T-cell (primary cell): ENCODE data around the gene SLC9A9. TPM values are rescaled to one million over a fixed set of nuclear protein-coding genes. Genes with fewer than 3 reads are reported as not detected.
A peak's percentile ranks its signal among the peaks of the same experiment; 100 is the strongest.

Source experiments
- ATAC-seq, 4 experiments: fragments of 200-7000 bp in 3 of 4; fragments of 150-1000 bp in 1 of 4; cut with Tn5 transposase; replicated peaks in 1 of 4; 1 replicate in 3 of 4; 2 replicates in 1 of 4; pipeline ENCODE4 v1.10.0; 2021; ENCODE audit warnings: moderate library complexity in 3 of 4, mild to moderate bottlenecking in 2 of 4, moderate number of reproducible peaks in 1 of 4
- CTCF ChIA-PET, 2 donors: fragments of 300-600 bp; sonication (Branson Sonifier 250); formaldehyde crosslinking; loops; one replicate each; lab custom pipeline; 2022; ENCODE audit warnings: antibody characterized with exemption in 2 of 2; lab: Charles Lee
- POLR2A ChIA-PET, 2 donors: fragments of 300-600 bp; sonication (Branson Sonifier 250); formaldehyde crosslinking; loops; one replicate each; lab custom pipeline; 2022; ENCODE audit warnings: antibody characterized with exemption in 2 of 2; lab: Charles Lee
- DNase-seq, 35 experiments: peaks; one replicate each; pipeline versions ENCODE4 v3.0.0 to v3.0.0-alpha.2; 2013 to 2023
- H3K27ac ChIP-seq: one replicate; pipeline ENCODE4 v1.5.1; 2013; ENCODE audit warnings: low read length
- H3K27me3 ChIP-seq, 2 experiments: replicated peaks in 1 of 2; 1 replicate in 1 of 2; 2 replicates in 1 of 2; pipeline versions ENCODE4 v1.6.1 to v1.7.0; 2013; ENCODE audit warnings: low read length in 1 of 2, mixed read lengths in 1 of 2; ENCODE audit not compliant: control insufficient read depth in 2 of 2, insufficient read depth in 2 of 2; ENCODE audit errors: extremely low read depth in 1 of 2
- H3K36me3 ChIP-seq, 2 donors: 1 replicate in 1 of 2; 2 replicates in 1 of 2; pipeline versions ENCODE4 v1.6.1 to v1.7.0; 2013; ENCODE audit warnings: low read length in 1 of 2; ENCODE audit not compliant: control insufficient read depth in 2 of 2, insufficient read depth in 1 of 2; ENCODE audit errors: extremely low read depth in 1 of 2
- H3K4me1 ChIP-seq, 2 experiments: 1 replicate in 1 of 2; 2 replicates in 1 of 2; pipeline versions ENCODE4 v1.6.1 to v1.7.0; 2013; ENCODE audit warnings: low read length in 2 of 2, mixed read lengths in 1 of 2; ENCODE audit not compliant: insufficient read depth in 2 of 2, control insufficient read depth in 1 of 2; ENCODE audit errors: extremely low read depth in 1 of 2
- H3K4me3 ChIP-seq, 2 donors: 1 replicate in 1 of 2; 2 replicates in 1 of 2; pipeline versions ENCODE4 v1.5.1 to v1.7.0; 2013; ENCODE audit warnings: mild to moderate bottlenecking in 2 of 2, low read length in 1 of 2, moderate library complexity in 1 of 2; ENCODE audit not compliant: control insufficient read depth in 1 of 2; ENCODE audit errors: extremely low read depth in 1 of 2
- H3K9me3 ChIP-seq: 2 replicates; pipeline ENCODE4 v1.7.0; 2013
- H3K27ac Mint-ChIP-seq, 2 donors: one replicate each; pipeline ENCODE4 v1.8.0; 2020 to 2021; ENCODE audit warnings: mild to moderate bottlenecking in 2 of 2, mixed read lengths in 2 of 2
- H3K27me3 Mint-ChIP-seq, 2 donors: one replicate each; pipeline ENCODE4 v1.8.0; 2021 to 2022; ENCODE audit warnings: mixed read lengths in 2 of 2
- H3K36me3 Mint-ChIP-seq: one replicate; pipeline ENCODE4 v1.8.0; 2021; ENCODE audit warnings: mixed read lengths
- H3K4me1 Mint-ChIP-seq, 3 donors: one replicate each; pipeline ENCODE4 v1.8.0; 2020 to 2022; ENCODE audit warnings: mixed read lengths in 3 of 3, mild to moderate bottlenecking in 1 of 3
- H3K4me3 Mint-ChIP-seq, 3 donors: one replicate each; pipeline ENCODE4 v1.8.0; 2020 to 2022; ENCODE audit warnings: mild to moderate bottlenecking in 3 of 3, mixed read lengths in 3 of 3, moderate library complexity in 3 of 3
- H3K9me3 Mint-ChIP-seq, 3 donors: one replicate each; pipeline ENCODE4 v1.8.0; 2020 to 2022; ENCODE audit warnings: mixed read lengths in 3 of 3
- WGBS: methylation state at CpG from one replicate; pipeline ENCODE4 v1.1.5; 2013; ENCODE audit warnings: missing lambda C conversion rate; ENCODE audit not compliant: insufficient coverage; 5-methylcytosine and 5-hydroxymethylcytosine counted together
- total RNA-seq, 35 experiments: library from RNA in 6 of 35; stranded (reverse) in 6 of 35; fragments of 120-200 nt in 1 of 35; gene quantifications; one replicate each; pipeline versions ENCODE4 v1.2.1 to v1.2.4 and lab custom pipeline; 2013 to 2026

SLC9A9 gene
- total RNA-seq, 5 donors from 2014 or later (not counting 1 experiment from before 2014, with no cell fraction given) = 11.2 to 36.8 (median 17.8) TPM

- Mint-ChIP-seq H3K27ac (no peak overlapping the region), H3K9me3 (no peaks in the 10 kb centered on the region), H3K4me3 (no peak overlapping the region), H3K36me3 (peaks cover 10% of the 10 kb centered on the region), H3K27me3 (no peaks in the 10 kb centered on the region), H3K4me1 (peaks cover 0 to 5% (median 0%) of the 10 kb centered on the region in 3 donors)
- H3K9me3 ChIP-seq = no peaks in the 10 kb centered on the region
- no CpG with 5 or more reads among the region's 1 CpG for WGBS
- no peak overlapping the region for H3K27ac ChIP-seq
- no peaks in the 10 kb centered on the region for H3K4me1 ChIP-seq
- no peaks in the 10 kb centered on the region for H3K27me3 ChIP-seq
- CTCF ChIA-PET = no interaction called here
- H3K4me3 ChIP-seq = no peak overlapping the region
- DNase-seq = no peak
- ATAC-seq = no peak
- POLR2A ChIA-PET = no interaction called here
- H3K36me3 ChIP-seq = no peaks in the 10 kb centered on the region
These were observed 78.7 kb downstream of the SLC9A9 start for GRCh38 chr3:143769616-143770015.

- no CpG with 5 or more reads among the region's 1 CpG for WGBS
- Histone ChIP-seq H3K4me1 (peaks cover 0 to 2% of the 10 kb centered on the region in 2 experiments), H3K27me3 (no peaks in the 10 kb centered on the region), H3K9me3 (no peaks in the 10 kb centered on the region), H3K27ac (no peak overlapping the region), H3K4me3 (no peak overlapping the region), H3K36me3 (no peaks in the 10 kb centered on the region)
- no peak overlapping the region for H3K4me3 Mint-ChIP-seq
- ChIA-PET POLR2A (no interaction called here), CTCF (no interaction called here)
- H3K9me3 Mint-ChIP-seq = no peaks in the 10 kb centered on the region
- H3K4me1 Mint-ChIP-seq = peaks cover 17 to 21% (median 18%) of the 10 kb centered on the region in 3 donors
- DNase-seq (no peak), ATAC-seq (no peak)
- no peak overlapping the region for H3K27ac Mint-ChIP-seq
- H3K27me3 Mint-ChIP-seq = no peaks in the 10 kb centered on the region
- peaks cover 8% of the 10 kb centered on the region for H3K36me3 Mint-ChIP-seq
These were observed 83.4 kb downstream of the SLC9A9 start for GRCh38 chr3:143764840-143765239.

GRCh38 chr3:143763564-143764162, 84.6 kb downstream of the SLC9A9 start:
- no peaks in the 10 kb centered on the region for H3K27me3 Mint-ChIP-seq
- Histone ChIP-seq H3K4me1 (peaks cover 2 to 5% of the 10 kb centered on the region in 2 experiments), H3K27me3 (no peaks in the 10 kb centered on the region), H3K27ac (no peak overlapping the region), H3K4me3 (no peak overlapping the region), H3K9me3 (no peaks in the 10 kb centered on the region), H3K36me3 (no peaks in the 10 kb centered on the region)
- DNase-seq = peak in 1 of 35 experiments; percentile 37
- ChIA-PET POLR2A (interaction anchor here in 1 of 2 donors (0.6 kb wide), 1 partner anchor 65 kb away, joined by 3 read pairs; no protein-coding TSS in a partner anchor), CTCF (interaction anchor here (0.6 to 1.2 kb wide), 6 partner anchors 11 to 1028 kb away, joined by 3 to 5 read pairs (median 3); no protein-coding TSS in a partner anchor)
- H3K9me3 Mint-ChIP-seq = no peaks in the 10 kb centered on the region
- peaks cover 8% of the 10 kb centered on the region for H3K36me3 Mint-ChIP-seq
- H3K4me3 Mint-ChIP-seq = no peak overlapping the region
- no peak for ATAC-seq
- no peak overlapping the region for H3K27ac Mint-ChIP-seq
- H3K4me1 Mint-ChIP-seq = peaks cover 26 to 32% (median 28%) of the 10 kb centered on the region in 3 donors

GRCh38 chr3:143757691-143758090, 90.6 kb downstream of the SLC9A9 start:
- peaks cover 2% of the 10 kb centered on the region for H3K36me3 Mint-ChIP-seq
- CTCF ChIA-PET = no interaction called here
- no peak for ATAC-seq
- POLR2A ChIA-PET = no interaction called here
- no peak overlapping the region for H3K27ac ChIP-seq
- H3K27me3 ChIP-seq = no peaks in the 10 kb centered on the region
- peaks cover 11 to 34% of the 10 kb centered on the region in 2 experiments for H3K4me1 ChIP-seq
- WGBS = no CpG with 5 or more reads among the region's 4 CpGs
- H3K27ac Mint-ChIP-seq = peak overlapping the region; percentile 50 to 59
- H3K4me3 Mint-ChIP-seq = peak overlapping the region in 1 of 3 donors; percentile 9
- peaks cover 51 to 63% (median 60%) of the 10 kb centered on the region in 3 donors for H3K4me1 Mint-ChIP-seq
- H3K9me3 Mint-ChIP-seq = no peaks in the 10 kb centered on the region
- no peaks in the 10 kb centered on the region for H3K36me3 ChIP-seq
- no peak overlapping the region for H3K4me3 ChIP-seq
- H3K27me3 Mint-ChIP-seq = no peaks in the 10 kb centered on the region
- DNase-seq = no peak
- H3K9me3 ChIP-seq = no peaks in the 10 kb centered on the region

GRCh38 chr3:143755978-143756377, 92.3 kb downstream of the SLC9A9 start:
- no peak overlapping the region for H3K4me3 Mint-ChIP-seq
- no peaks in the 10 kb centered on the region for H3K27me3 ChIP-seq
- H3K36me3 ChIP-seq = no peaks in the 10 kb centered on the region
- 40% methylated on average over 1 of the region's 2 CpGs for WGBS
- CTCF ChIA-PET = no interaction called here
- H3K9me3 ChIP-seq = no peaks in the 10 kb centered on the region
- peak overlapping the region; percentile 4 to 62 for H3K27ac Mint-ChIP-seq
- no peaks in the 10 kb centered on the region for H3K27me3 Mint-ChIP-seq
- peaks cover 68 to 78% (median 77%) of the 10 kb centered on the region in 3 donors for H3K4me1 Mint-ChIP-seq
- peaks cover 27 to 48% of the 10 kb centered on the region in 2 experiments for H3K4me1 ChIP-seq
- ATAC-seq (no peak), DNase-seq (no peak)
- H3K9me3 Mint-ChIP-seq = no peaks in the 10 kb centered on the region
- H3K27ac ChIP-seq = no peak overlapping the region
- POLR2A ChIA-PET = interaction anchor here in 1 of 2 donors (0.6 kb wide), 1 partner anchor 221 kb away, joined by 3 read pairs; no protein-coding TSS in a partner anchor
- no peak overlapping the region for H3K4me3 ChIP-seq
- H3K36me3 Mint-ChIP-seq = no peaks in the 10 kb centered on the region

- Mint-ChIP-seq H3K27me3 (no peaks in the 10 kb centered on the region), H3K9me3 (no peaks in the 10 kb centered on the region), H3K4me1 (peaks cover 60 to 81% (median 71%) of the 10 kb centered on the region in 3 donors), H3K36me3 (peaks cover 2% of the 10 kb centered on the region), H3K4me3 (no peak overlapping the region), H3K27ac (peak overlapping the region; percentile 92 to 99)
- no peak overlapping the region for H3K27ac ChIP-seq
- H3K4me3 ChIP-seq = no peak overlapping the region
- no CpG with 5 or more reads among the region's 1 CpG for WGBS
- ATAC-seq = no peak
- no peak for DNase-seq
- H3K27me3 ChIP-seq = no peaks in the 10 kb centered on the region
- no peaks in the 10 kb centered on the region for H3K9me3 ChIP-seq
- peaks cover 29 to 49% of the 10 kb centered on the region in 2 experiments for H3K4me1 ChIP-seq
- CTCF ChIA-PET = no interaction called here
- POLR2A ChIA-PET = interaction anchor here in 1 of 2 donors (0.6 kb wide), 1 partner anchor 217 kb away, joined by 3 read pairs; the partner anchor contains the start of gene DIPK2A
- no peaks in the 10 kb centered on the region for H3K36me3 ChIP-seq
These were observed 94.2 kb downstream of the SLC9A9 start for GRCh38 chr3:143754090-143754489.
